K562 (cell line): ENCODE results near the gene PSD2. TPM values are rescaled to one million over a fixed set of nuclear protein-coding genes. Genes with fewer than 3 reads are reported as not detected.

Source experiments
- ETV5 ChIP-seq: sonication (generic); formaldehyde crosslinking; IDR thresholded peaks from 2 replicates; pipeline ENCODE4 v1.4.0; 2020; ENCODE audit warnings: low read depth, mild to moderate bottlenecking, missing genetic modification reagents
- FOSL1 ChIP-seq: fragments of 200-800 bp; sonication (Bioruptor generic); conservative IDR thresholded peaks from 2 replicates; pipeline ENCODE4 v1.6.1; 2016; ENCODE audit warnings: missing genetic modification characterization, missing compliant biosample characterization
- MEF2A ChIP-seq: IDR thresholded peaks from 2 replicates; pipeline ENCODE4 v1.6.1; 2011; ENCODE audit warnings: low read depth, mild to moderate bottlenecking, low read length, moderate library complexity; ENCODE audit not compliant: control insufficient read depth
- NCOA1 ChIP-seq: fragments of 450-650 bp; IDR thresholded peaks from 2 replicates; pipeline ENCODE4 v1.6.1; 2016; ENCODE audit warnings: low read depth
- ZBTB1 ChIP-seq: sonication (generic); formaldehyde crosslinking; IDR thresholded peaks from 2 replicates; pipeline ENCODE4 v1.8.1; 2023; ENCODE audit warnings: missing genetic modification reagents, low read depth, mild to moderate bottlenecking, borderline replicate concordance
- ZKSCAN1 ChIP-seq: fragments of 150-350 bp; IDR thresholded peaks from 2 replicates; pipeline ENCODE4 v1.6.1; 2016; ENCODE audit warnings: low read depth, low read length
- ZNF197 ChIP-seq: fragments of 200-800 bp; sonication (Bioruptor generic); IDR thresholded peaks from 2 replicates; pipeline ENCODE4 v1.6.1; 2016; ENCODE audit warnings: low read depth, missing genetic modification characterization, missing compliant biosample characterization
- ZNF354B ChIP-seq: fragments of 250-450 bp; sonication (Bioruptor Pico); IDR thresholded peaks from 2 replicates; pipeline ENCODE4 v1.4.0; 2020
- polyA plus RNA-seq, 8 experiments: library from polyadenylated mRNA; depleted of rRNA in 4 of 8; stranded (reverse) in 5 of 8; unstranded in 3 of 8; fragments of >200 nt; fragmentation: Nextera tagmentation in 2 of 8; fragmentation: Illumina TruSeq in 1 of 8; extraction: Ambion mirVana in 2 of 8; extraction: Trizol in 1 of 8; gene quantifications; 2 replicates each; pipeline versions ENCODE4 v1.2.1 to v1.2.3, GENCODE V29; 2011 to 2014; ENCODE audit warnings: inconsistent platforms in 1 of 8, missing spikeins in 1 of 8
- total RNA-seq, 7 experiments: library from RNA; depleted of rRNA in 6 of 7; stranded (reverse); fragments of >200 nt in 6 of 7; fragmentation: Illumina TruSeq in 2 of 7; extraction: Trizol in 2 of 7; gene quantifications; 2 replicates each; pipeline versions ENCODE4 v1.2.1 to v1.2.3, GENCODE V29; 2011 to 2021; ENCODE audit warnings: low replicate concordance in 1 of 7
- TF ChIP-seq, protein P1 (sequence below), 2 experiments: fragments of 450-650 bp; formaldehyde crosslinking in 1 of 2; IDR thresholded peaks; 2 replicates each; pipeline versions ENCODE4 v1.4.0 to v1.6.1; 2014 to 2020; ENCODE audit warnings: mild to moderate bottlenecking in 2 of 2, borderline replicate concordance in 1 of 2, low read depth in 1 of 2
- TF ChIP-seq, protein P2 (sequence below): fragments of 250-450 bp; sonication (Bioruptor Pico); IDR thresholded peaks from 2 replicates; pipeline ENCODE4 v1.8.0; 2021; ENCODE audit warnings: moderate library complexity, mild to moderate bottlenecking, inconsistent platforms
- TF ChIP-seq, protein P3 (sequence below): sonication (generic); formaldehyde crosslinking; IDR thresholded peaks from 2 replicates; pipeline ENCODE4 v1.8.0; 2023; ENCODE audit warnings: mild to moderate bottlenecking, missing genetic modification reagents

PSD2 gene
- total and polyA plus RNA-seq, 9 of the 15 experiments (the other 6 are each of a cell fraction or from before 2014, with no cell fraction given): 0.01 to 0.09 (median 0.04) TPM; not detected in 4

DNA sequence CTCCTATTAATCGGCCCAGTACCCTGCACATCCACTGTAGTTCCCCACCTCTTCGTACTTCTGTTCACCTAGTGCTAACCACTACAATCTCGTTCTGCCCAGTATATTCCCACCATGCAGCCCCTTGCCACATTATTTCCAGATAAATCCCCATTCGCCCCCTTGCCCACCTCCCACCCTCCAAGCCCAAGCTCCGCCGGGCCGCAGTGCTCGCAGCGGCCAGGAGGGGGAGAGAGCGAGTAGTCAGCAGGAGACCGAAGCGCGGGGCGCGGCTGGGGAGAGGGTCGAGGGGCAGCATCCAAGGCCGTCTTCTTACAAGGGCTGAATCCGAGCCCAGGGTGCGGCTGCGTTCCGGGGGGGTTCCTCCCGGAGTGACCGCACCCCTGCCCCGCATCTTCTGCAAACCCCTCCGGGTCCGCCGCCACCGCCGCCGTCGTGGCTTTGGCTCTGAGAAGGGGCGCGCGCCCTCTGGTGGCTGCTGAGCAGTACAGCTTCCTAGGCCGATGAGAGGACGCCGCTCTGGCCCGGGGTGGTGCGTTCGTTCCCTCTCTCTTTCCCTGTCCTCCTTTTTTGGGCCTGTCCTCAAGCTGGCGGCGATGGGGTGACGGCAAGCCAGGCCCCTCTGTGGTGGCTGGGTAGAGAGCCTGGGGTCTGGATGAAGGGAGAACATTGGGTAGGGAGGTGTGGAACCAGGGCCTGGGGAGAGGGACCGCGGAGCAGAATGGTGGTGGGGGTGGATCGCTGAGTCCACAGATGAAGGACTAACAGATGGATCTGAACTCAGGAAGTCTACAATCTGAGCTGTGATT lies 30.0 kb upstream of the PSD2 start (continued):
- TF ChIP-seq, protein P1, sequence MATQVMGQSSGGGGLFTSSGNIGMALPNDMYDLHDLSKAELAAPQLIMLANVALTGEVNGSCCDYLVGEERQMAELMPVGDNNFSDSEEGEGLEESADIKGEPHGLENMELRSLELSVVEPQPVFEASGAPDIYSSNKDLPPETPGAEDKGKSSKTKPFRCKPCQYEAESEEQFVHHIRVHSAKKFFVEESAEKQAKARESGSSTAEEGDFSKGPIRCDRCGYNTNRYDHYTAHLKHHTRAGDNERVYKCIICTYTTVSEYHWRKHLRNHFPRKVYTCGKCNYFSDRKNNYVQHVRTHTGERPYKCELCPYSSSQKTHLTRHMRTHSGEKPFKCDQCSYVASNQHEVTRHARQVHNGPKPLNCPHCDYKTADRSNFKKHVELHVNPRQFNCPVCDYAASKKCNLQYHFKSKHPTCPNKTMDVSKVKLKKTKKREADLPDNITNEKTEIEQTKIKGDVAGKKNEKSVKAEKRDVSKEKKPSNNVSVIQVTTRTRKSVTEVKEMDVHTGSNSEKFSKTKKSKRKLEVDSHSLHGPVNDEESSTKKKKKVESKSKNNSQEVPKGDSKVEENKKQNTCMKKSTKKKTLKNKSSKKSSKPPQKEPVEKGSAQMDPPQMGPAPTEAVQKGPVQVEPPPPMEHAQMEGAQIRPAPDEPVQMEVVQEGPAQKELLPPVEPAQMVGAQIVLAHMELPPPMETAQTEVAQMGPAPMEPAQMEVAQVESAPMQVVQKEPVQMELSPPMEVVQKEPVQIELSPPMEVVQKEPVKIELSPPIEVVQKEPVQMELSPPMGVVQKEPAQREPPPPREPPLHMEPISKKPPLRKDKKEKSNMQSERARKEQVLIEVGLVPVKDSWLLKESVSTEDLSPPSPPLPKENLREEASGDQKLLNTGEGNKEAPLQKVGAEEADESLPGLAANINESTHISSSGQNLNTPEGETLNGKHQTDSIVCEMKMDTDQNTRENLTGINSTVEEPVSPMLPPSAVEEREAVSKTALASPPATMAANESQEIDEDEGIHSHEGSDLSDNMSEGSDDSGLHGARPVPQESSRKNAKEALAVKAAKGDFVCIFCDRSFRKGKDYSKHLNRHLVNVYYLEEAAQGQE (IDR thresholded peaks at IDR 0.05; ENCODE audit: borderline replicate concordance): peak; percentile 95
- TF ChIP-seq, protein P1 (CRISPR knock-in tag; IDR thresholded peaks at IDR 0.05; ENCODE audit: low read depth): peak; percentile 67; the same call in 1 of the 2 replicates
- TF ChIP-seq, protein P2, sequence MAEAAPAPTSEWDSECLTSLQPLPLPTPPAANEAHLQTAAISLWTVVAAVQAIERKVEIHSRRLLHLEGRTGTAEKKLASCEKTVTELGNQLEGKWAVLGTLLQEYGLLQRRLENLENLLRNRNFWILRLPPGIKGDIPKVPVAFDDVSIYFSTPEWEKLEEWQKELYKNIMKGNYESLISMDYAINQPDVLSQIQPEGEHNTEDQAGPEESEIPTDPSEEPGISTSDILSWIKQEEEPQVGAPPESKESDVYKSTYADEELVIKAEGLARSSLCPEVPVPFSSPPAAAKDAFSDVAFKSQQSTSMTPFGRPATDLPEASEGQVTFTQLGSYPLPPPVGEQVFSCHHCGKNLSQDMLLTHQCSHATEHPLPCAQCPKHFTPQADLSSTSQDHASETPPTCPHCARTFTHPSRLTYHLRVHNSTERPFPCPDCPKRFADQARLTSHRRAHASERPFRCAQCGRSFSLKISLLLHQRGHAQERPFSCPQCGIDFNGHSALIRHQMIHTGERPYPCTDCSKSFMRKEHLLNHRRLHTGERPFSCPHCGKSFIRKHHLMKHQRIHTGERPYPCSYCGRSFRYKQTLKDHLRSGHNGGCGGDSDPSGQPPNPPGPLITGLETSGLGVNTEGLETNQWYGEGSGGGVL (CRISPR knock-in tag): no peak
- peak; percentile 42; the same call in 1 of the 2 replicates for TF ChIP-seq ZKSCAN1
- peak; percentile 83 for TF ChIP-seq ZBTB1
- TF ChIP-seq FOSL1: 0 out of 2 replicates have a peak, but pooled peaks have one; percentile 15
- TF ChIP-seq MEF2A: no peak
- TF ChIP-seq ZNF197 (CRISPR knock-in tag): no peak
- no peak for TF ChIP-seq ZNF354B
- TF ChIP-seq, protein P3, sequence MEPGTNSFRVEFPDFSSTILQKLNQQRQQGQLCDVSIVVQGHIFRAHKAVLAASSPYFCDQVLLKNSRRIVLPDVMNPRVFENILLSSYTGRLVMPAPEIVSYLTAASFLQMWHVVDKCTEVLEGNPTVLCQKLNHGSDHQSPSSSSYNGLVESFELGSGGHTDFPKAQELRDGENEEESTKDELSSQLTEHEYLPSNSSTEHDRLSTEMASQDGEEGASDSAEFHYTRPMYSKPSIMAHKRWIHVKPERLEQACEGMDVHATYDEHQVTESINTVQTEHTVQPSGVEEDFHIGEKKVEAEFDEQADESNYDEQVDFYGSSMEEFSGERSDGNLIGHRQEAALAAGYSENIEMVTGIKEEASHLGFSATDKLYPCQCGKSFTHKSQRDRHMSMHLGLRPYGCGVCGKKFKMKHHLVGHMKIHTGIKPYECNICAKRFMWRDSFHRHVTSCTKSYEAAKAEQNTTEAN (CRISPR knock-in tag): no peak
- TF ChIP-seq NCOA1: 0 out of 2 replicates have a peak, but pooled peaks have one; percentile 10
- no peak for TF ChIP-seq ETV5 (CRISPR knock-in tag)
